Hematopoietic multipotent progenitor cell treated with erythropoietin and hydrocortisone succinate and interleukin-3 and kit ligand, for 15 days (in vitro differentiated cells): ENCODE data around the gene SALL3.

Experiments
- DNase-seq: peaks from one replicate; pipeline ENCODE4 v3.0.0-alpha.2; 2015; ENCODE audit warnings: low spot score

Gene SALL3

GRCh38 chr18:78965917-78966792 is 13.5 kb upstream of the SALL3 start:
- no peak for DNase-seq

DNA sequence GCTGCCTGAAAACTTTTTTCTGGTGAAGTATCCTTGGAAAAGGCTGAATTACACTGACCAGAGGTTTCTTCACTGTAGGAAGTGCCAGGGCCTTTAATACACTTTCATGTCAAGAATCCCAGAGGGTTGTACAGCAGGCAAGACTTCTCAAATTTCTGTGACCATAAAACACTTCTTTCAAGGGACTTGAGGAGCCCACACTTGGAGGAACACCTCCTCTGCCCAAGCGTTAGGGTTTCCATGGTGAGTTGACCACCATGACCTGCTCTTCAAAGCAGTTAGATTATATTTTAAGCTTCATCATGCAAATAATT is 12.9 kb upstream of the SALL3 start:
- DNase-seq = no peak

GRCh38 chr18:78967692-78968091 is 11.9 kb upstream of the SALL3 start:
- DNase-seq = no peak

- DNase-seq = no peak
Measured at GRCh38 chr18:78969574-78970315, 9.9 kb upstream of the SALL3 start.

DNA sequence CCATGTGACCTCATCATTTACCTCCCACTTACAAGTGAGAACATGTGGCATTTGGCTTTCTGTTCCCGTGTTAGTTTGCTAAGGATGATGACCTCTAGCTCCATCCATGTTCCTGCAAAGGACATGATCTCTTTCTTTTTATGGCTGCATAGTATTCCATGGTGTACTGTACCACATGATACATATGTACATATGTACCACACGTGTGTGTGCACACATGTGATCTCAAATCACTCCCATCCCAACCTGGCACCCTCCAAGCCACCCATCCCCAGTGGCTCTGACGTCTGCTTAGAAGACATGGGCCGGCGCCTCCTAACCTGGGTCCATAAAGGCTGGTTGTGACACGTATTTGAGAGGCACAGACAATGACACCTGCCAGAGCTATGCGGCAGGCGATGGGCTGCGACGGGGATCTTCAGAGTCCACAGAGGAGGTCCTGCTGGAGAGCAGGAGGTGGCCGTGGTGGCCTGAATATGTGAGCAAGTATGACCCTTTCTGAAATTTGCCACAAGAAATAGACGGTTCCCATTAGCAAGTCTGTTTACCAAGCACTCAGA is 8.8 kb upstream of the SALL3 start:
- no peak for DNase-seq

GRCh38 chr18:78971511-78972245 is 7.9 kb upstream of the SALL3 start:
- no peak for DNase-seq

DNA sequence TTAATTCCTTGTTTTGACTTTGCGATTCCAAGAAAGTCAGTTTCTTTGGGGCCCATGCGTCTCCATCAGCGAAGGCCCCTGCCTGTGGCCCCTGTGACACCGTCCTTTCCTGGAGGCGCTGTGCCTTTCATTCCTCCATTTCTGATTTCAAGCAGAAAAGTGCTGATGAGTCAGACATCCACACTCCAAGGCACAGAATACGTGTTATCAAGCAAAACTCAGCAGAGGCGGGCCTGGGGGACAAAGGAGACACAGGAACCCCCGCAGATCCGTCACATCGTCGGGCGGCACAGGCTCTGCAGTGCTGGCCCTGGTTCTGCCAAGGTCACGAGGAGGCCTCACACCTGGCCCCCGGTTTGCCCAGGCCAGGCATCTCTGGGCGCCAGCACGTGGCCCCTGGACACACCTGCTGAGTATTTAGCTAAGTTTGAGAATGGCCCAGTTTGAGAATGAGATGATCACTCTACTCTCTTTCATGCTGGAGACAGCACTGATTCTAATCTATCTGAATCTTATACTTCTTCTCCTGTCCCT is 7.2 kb upstream of the SALL3 start:
- no peak for DNase-seq

DNA sequence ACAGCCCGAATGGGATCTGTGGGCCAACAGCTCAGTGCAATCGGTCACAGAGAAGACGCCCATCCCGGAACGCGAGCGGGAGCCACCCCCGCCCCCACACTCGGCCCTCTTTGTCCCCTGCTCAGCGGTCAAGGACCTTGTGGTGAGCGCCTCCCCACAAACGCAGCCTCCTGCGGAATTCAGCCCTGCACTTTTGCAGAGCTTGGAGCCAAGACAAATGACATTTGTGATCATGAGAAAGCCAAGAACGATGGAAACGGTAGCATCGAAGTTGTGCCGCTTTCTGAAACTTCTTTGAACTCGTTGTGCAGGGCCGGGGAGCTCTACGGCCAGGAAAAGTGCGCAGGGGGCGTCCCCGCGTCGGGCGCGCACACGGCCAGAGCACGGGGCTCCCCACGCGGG is 6.7 kb upstream of the SALL3 start:
- DNase-seq = no peak

DNA sequence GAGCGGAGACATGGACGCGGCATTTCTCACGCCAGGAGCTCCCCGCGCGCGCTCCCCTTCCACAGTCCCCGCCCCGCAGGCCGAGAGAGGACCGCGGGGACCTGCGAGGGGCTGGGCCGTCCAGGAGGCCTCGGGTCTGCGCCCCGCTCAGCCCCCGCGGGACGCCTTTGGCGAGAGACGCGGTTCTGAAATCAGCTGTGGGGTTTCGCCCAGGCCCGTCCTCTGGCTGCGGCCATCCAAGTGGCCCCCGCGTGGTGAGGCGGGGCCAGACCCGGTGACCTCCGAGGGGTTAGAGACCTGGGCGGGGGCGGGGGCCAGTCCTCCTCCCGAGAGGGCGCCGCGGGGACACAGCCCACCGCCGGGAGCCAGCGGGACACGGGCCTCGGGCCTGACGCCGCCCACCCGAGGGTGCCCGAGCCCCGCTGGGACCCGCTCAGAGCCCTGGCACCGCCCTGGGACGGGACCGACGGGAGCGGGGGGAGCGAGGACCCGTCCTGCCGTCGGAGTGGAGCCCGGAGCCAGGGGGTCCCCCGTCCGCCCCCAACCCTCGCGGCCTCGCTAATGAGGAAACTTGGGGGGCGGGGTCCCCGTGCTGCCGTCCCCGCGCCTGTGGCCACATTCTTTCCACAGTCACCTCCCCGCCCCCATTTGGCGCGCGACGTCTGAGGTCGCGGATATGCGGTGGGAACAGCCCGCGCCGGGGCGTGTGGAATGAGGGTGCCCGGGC is 6.1 kb upstream of the SALL3 start:
- no peak for DNase-seq

GRCh38 chr18:78974115-78974761 is 5.4 kb upstream of the SALL3 start:
- no peak for DNase-seq

DNA sequence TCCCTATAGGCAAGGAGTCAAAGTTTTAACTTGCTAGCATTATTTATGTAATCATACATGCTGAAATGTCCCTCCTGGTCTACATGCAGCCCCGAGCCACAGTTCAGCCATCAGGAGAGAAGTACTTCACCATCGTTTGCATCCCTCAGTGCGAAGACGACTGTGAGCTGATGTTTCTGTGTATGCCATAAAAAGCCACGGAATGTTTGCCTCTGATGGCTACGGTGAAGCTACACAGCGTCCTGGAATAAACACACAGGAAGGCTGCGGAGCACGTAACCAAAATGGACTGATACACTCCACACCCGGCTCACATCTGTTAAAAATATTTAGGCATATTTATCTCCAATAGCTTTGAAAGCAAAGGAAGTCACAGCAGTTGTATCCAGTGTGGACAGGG is 4.3 kb upstream of the SALL3 start:
- no peak for DNase-seq

GRCh38 chr18:78975699-78976335 is 3.8 kb upstream of the SALL3 start:
- DNase-seq = no peak

DNA sequence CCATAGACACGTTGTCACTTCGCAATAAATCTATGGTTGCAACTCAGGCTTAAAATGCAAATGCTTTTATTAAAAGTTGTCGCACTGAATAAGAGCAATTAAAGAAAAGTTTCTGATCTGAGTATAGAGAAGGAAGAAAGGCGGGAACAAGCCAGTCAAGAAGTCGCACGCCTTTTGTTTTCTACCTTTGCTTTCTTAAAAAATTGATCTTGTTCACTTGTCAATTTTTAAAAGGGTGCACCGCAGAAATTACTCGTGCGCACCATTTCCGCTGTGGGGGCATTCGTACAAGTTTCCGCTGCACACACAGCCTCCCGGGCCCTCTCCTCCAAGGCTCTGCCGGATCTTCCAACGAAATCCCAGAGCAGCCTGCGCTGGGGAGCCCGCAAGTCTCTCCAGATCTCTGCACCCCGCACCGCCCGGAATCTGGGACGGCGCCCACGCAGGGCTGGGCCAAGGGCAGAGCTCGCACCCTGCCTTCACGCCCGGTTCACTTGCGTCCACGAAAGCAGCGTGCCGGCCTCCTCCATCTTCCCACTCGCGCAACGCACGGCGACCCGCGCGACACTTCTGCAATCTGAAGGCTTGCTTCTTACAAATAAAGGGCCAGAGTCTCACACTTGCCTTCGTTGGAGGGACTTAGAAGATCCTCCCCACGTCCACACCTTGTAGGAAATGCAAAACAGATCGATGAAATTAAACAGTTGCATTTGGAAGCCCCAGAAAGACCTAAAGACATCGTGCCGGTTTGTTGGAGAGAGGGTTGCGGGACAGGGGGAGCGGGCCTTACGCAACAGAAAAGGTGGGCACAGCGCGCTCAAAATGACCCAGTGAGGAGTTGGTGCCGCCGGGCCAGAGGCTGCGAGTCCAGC is 2.6 kb upstream of the SALL3 start:
- no peak for DNase-seq

GRCh38 chr18:78977637-78978348 is 1.8 kb upstream of the SALL3 start:
- DNase-seq = no peak

DNA sequence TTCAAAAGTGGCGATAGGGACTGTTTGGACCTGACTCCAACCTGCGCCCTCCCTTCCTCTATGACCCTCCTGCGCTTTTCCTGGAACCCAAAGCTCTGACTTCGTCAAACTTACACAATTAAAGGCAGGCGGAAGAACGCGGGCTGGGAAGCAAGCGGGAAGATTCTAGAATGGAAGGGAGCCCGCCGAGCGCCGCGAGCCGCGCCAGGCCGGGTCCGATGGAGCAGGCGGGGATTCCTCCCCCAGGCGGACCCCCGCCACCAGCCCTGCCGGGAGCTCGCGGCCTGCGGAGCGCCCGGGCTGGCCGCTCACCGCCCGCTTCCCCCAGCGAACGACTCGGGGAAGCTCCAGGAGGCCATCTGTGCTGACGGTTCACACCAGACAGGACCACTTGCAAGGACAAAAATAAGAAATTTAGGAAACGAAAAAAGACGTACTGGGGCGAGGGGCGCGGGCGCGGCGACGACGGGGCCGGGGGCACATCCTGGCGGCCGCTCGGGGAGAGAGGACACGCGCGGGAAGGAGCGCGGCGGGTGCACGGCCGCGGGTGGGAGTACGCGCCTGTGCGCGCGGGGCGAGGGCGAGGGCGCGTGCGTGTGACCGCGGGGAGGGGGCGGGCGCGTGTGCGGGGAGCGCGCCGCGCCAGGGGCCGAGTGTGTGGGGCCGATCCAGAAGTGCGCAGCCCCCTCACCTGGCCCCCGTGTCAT is 1.1 kb upstream of the SALL3 start:
- DNase-seq = no peak

GRCh38 chr18:78979056-78979729 is 425 bp upstream of the SALL3 start:
- no peak for DNase-seq

DNA sequence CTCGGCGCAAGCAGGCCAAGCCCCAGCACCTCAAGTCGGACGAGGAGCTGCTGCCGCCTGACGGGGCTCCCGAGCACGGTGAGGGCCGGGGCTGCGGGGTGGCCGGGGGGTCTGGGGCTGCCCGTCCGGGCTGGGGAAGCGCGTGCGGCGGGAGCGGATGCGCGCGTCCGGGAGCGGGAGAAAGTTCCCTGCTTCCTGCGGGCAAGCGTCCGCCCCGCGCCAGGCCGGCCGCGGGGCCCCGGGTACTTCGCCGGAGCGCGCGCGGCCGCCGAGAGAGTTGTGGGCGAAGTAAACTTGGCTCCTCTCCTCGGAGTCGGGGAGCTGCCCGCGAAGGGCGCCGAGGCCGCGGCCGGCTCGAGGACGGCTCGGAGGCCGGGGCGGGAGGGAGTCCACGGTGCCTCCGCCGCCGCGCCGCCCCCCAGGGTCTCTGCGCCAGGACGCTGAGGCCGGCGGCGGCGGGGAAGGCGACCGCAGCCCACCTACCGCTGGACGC is 707 bp downstream of the SALL3 start:
- DNase-seq = no peak
